Heart left ventricle (tissue), 13 donors: ENCODE results near the gene ITPRID1.

ENCODE experiments used
- POLR2A ChIP-seq, 2 donors: fragments of 450-650 bp; IDR thresholded peaks; one replicate each; pipeline ENCODE4 v1.6.1; 2017; ENCODE audit warnings: antibody characterized with exemption in 2 of 2, mild to moderate bottlenecking in 2 of 2, moderate library complexity in 2 of 2
- TF ChIP-seq, protein P1 (sequence below), 12 donors: fragments of 200-600 bp; sonication (generic) in 4 of 12; IDR thresholded peaks; one replicate each; pipeline versions ENCODE4 v1.5.0 to v1.8.0; 2018 to 2022; ENCODE audit warnings: antibody characterized with exemption in 12 of 12, mild to moderate bottlenecking in 5 of 12
- donor health status: ischemic (EF 13 %, LVEDD 7.1; RV severe dilation, severe dysfunction).
- donor health status: DM: no; HTN: yes; CAD: no.
- donor health status: DM: no; HTN: no; CAD: no.
- donor health status: ischemic (EF 25% LVEDD 6.9; RV normal size, moderate dysfunction).
- donor health status: ischemic (EF 25% LVEDD 5.7; RV mildly dilated, moderate dysfunction).
- donor health status: ischemic (EF 35%, LVEDD 5.7; RV mildly dilated, moderate dysfunction).
- donor health status: nonischemic (EF 11% LVEDD 7.7; RV severe dilation, severe dysfunction).
- donor health status: DM: yes; HTN: yes; CAD: no.
- donor health status: PGD.
- donor health status: ischemic (EF 29% LVEDD 5.4; RV normal size, mild dysfunction).
- donor health status: nonischemic (EF 23%, LVEDD 6.1; RV moderate dilation, normal function).

DNA sequence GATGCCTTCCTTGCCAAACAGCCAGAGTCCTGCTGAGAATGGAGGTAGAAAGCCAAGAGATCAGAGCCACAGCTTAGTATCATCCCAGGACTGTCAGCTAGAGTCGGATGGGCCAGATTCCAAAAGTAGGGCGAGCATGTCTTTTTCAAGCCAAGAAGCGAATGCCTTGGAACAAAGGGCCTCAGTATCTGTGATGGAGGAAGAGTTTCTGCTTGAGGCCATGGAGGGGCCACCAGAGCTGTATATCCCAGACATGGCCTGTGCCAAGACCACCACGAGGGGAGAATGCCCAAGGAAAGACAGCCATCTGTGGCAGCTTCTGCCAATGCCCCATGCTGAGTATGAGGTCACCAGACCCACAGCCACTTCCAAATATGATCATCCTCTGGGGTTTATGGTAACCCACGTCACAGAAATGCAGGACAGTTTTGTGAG, 128.8 kb downstream of the ITPRID1 start:
- TF ChIP-seq, protein P1, sequence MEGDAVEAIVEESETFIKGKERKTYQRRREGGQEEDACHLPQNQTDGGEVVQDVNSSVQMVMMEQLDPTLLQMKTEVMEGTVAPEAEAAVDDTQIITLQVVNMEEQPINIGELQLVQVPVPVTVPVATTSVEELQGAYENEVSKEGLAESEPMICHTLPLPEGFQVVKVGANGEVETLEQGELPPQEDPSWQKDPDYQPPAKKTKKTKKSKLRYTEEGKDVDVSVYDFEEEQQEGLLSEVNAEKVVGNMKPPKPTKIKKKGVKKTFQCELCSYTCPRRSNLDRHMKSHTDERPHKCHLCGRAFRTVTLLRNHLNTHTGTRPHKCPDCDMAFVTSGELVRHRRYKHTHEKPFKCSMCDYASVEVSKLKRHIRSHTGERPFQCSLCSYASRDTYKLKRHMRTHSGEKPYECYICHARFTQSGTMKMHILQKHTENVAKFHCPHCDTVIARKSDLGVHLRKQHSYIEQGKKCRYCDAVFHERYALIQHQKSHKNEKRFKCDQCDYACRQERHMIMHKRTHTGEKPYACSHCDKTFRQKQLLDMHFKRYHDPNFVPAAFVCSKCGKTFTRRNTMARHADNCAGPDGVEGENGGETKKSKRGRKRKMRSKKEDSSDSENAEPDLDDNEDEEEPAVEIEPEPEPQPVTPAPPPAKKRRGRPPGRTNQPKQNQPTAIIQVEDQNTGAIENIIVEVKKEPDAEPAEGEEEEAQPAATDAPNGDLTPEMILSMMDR (IDR thresholded peaks at IDR 0.05), result no peak
- no peak for TF ChIP-seq POLR2A (IDR thresholded peaks at IDR 0.05)
